ENCODE measurements around the gene ETF1. TPM values are rescaled to one million over a fixed set of nuclear protein-coding genes. Genes with fewer than 3 reads are reported as not detected.
A peak's percentile ranks its signal among the peaks of the same experiment; 100 is the strongest.

The ETF1 gene
- polyA plus RNA-seq, 3 donors = 34.8 to 71.4 (median 61.6) TPM

DNA sequence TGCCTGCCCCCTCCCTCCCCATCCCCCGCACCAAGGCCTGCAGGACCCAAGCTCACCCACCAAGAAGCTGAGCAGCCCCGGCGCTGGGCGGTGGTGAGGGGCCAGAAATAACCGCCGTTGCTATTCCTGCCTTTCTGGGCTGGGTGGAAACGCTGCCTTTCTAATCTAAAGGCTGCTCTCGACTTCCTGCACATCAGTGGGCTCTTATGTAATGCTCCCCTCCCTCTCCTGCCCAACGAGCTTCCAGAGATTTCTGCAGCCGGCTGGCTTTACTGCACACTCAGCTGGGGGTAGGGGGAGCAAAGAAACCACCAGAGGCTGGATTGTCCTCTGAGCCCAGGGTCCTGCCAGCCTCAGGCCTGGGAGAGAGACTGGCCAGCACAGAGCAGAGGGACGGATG is 84.7 kb downstream of the ETF1 start:
- Mint-ChIP-seq H3K9me3 (peaks cover 0 to 1% (median 0%) of the 10 kb centered on the region in 7 donors), H3K4me1 (peaks cover 26% of the 10 kb centered on the region), H3K27ac (peak overlapping the region in 2 of 7 donors; percentile 46 to 84), H3K36me3 (peaks cover 0 to 7% of the 10 kb centered on the region in 2 donors), H3K27me3 (ENCODE audit: low read depth in 3 of 3) (peaks cover 0 to 9% (median 3%) of the 10 kb centered on the region in 3 donors), H3K4me3 (no peak overlapping the region)
- Histone ChIP-seq H3K4me2 (replicated peaks; ENCODE audit: extremely low read depth, low read length, poor library complexity, severe bottlenecking) (no peak overlapping the region), H3K9me3 (replicated peaks in 1 of 2; ENCODE audit: control insufficient read depth in 1 of 2, insufficient read depth in 1 of 2, low read length in 2 of 2) (no peaks in the 10 kb centered on the region), H3K4me1 (ENCODE audit: control insufficient read depth in 1 of 2, insufficient read depth in 2 of 2, low read length in 2 of 2) (peaks cover 20 to 23% of the 10 kb centered on the region in 2 donors), H4K20me1 (ENCODE audit: insufficient read depth, low read length) (no peaks in the 10 kb centered on the region), H3K4me3 (replicated peaks in 1 of 3; ENCODE audit: low read depth in 2 of 3, low read length in 3 of 3) (no peak overlapping the region), H3K36me3 (replicated peaks in 1 of 2; ENCODE audit: control insufficient read depth in 1 of 2, insufficient read depth in 2 of 2, low read length in 2 of 2) (no peaks in the 10 kb centered on the region), H3K27me3 (ENCODE audit: control insufficient read depth in 2 of 2, insufficient read depth in 2 of 2, low read length in 2 of 2) (no peaks in the 10 kb centered on the region), H3K79me2 (ENCODE audit: insufficient read depth, low read length) (no peaks in the 10 kb centered on the region), H3K27ac (ENCODE audit: low read depth in 1 of 2, low read length in 2 of 2) (no peak overlapping the region), H3K9ac (ENCODE audit: insufficient read depth, low read length, poor library complexity, severe bottlenecking) (no peak overlapping the region), H2AFZ (ENCODE audit: insufficient read depth, low read depth, low read length, poor library complexity, severe bottlenecking) (peak overlapping the region; percentile 32)
- DNase-seq = no peak
- TF ChIP-seq, protein P1, sequence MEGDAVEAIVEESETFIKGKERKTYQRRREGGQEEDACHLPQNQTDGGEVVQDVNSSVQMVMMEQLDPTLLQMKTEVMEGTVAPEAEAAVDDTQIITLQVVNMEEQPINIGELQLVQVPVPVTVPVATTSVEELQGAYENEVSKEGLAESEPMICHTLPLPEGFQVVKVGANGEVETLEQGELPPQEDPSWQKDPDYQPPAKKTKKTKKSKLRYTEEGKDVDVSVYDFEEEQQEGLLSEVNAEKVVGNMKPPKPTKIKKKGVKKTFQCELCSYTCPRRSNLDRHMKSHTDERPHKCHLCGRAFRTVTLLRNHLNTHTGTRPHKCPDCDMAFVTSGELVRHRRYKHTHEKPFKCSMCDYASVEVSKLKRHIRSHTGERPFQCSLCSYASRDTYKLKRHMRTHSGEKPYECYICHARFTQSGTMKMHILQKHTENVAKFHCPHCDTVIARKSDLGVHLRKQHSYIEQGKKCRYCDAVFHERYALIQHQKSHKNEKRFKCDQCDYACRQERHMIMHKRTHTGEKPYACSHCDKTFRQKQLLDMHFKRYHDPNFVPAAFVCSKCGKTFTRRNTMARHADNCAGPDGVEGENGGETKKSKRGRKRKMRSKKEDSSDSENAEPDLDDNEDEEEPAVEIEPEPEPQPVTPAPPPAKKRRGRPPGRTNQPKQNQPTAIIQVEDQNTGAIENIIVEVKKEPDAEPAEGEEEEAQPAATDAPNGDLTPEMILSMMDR (IDR thresholded peaks at IDR 0.05) = no peak
- 30% methylated on average over 4 of the region's 11 CpGs for WGBS (ENCODE audit: insufficient coverage)
- intact Hi-C loops (cut with micrococcal nuclease) = no loop called here

DNA sequence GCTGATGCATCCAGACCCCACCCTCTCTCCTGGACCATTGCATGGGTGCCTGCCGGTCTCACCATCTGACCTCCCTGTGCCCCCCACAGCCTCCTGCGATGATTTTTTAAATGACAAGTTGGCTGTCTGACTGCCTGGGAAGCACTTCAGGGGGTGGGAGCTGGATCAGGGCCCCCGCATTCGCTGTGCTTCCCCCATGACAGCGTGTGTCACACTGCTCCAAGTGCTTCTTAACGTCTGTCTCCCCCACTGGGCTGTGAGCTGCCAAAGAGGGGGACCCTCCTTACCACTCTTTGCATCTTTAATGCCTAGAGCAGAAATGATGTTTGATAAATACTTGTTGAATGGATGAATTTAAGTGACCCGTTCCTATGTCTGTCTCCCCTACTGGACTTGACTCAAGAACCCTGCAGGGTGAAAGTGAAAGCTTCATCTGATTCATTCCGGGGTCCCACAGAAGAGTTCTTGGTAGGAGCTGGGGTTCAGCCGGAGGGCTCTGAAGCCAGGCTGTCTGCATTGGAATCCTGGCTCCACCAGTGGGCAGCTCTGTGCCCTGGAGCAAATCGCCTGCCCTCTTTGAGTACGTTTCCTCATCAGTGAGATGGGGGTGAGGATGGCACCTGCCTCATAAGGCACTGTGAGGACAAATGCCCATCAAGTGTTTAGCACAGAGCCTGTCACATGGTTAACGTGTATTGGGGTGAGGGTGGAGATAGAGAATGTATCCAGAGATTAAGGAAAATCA is 85.3 kb downstream of the ETF1 start:
- no peak for DNase-seq
- Mint-ChIP-seq H3K36me3 (peaks cover 0 to 7% of the 10 kb centered on the region in 2 donors), H3K4me3 (no peak overlapping the region), H3K9me3 (peaks cover 0 to 1% (median 0%) of the 10 kb centered on the region in 7 donors), H3K27me3 (ENCODE audit: low read depth in 3 of 3) (peaks cover 0 to 9% (median 3%) of the 10 kb centered on the region in 3 donors), H3K27ac (peak overlapping the region in 1 of 7 donors; percentile 20), H3K4me1 (peaks cover 23% of the 10 kb centered on the region)
- Histone ChIP-seq H3K27ac (ENCODE audit: low read depth in 1 of 2, low read length in 2 of 2) (no peak overlapping the region), H3K9me3 (replicated peaks in 1 of 2; ENCODE audit: control insufficient read depth in 1 of 2, insufficient read depth in 1 of 2, low read length in 2 of 2) (no peaks in the 10 kb centered on the region), H3K79me2 (ENCODE audit: insufficient read depth, low read length) (no peaks in the 10 kb centered on the region), H3K4me2 (replicated peaks; ENCODE audit: extremely low read depth, low read length, poor library complexity, severe bottlenecking) (no peak overlapping the region), H3K4me3 (replicated peaks in 1 of 3; ENCODE audit: low read depth in 2 of 3, low read length in 3 of 3) (no peak overlapping the region), H3K36me3 (replicated peaks in 1 of 2; ENCODE audit: control insufficient read depth in 1 of 2, insufficient read depth in 2 of 2, low read length in 2 of 2) (no peaks in the 10 kb centered on the region), H3K4me1 (ENCODE audit: control insufficient read depth in 1 of 2, insufficient read depth in 2 of 2, low read length in 2 of 2) (peaks cover 18 to 20% of the 10 kb centered on the region in 2 donors), H2AFZ (ENCODE audit: insufficient read depth, low read depth, low read length, poor library complexity, severe bottlenecking) (peak overlapping the region; percentile 32), H3K9ac (ENCODE audit: insufficient read depth, low read length, poor library complexity, severe bottlenecking) (no peak overlapping the region), H4K20me1 (ENCODE audit: insufficient read depth, low read length) (no peaks in the 10 kb centered on the region), H3K27me3 (ENCODE audit: control insufficient read depth in 2 of 2, insufficient read depth in 2 of 2, low read length in 2 of 2) (no peaks in the 10 kb centered on the region)
- intact Hi-C loops (cut with micrococcal nuclease) = no loop called here
- WGBS (ENCODE audit: insufficient coverage) = 68% methylated on average over 10 of the region's 12 CpGs
- TF ChIP-seq, protein P1 (IDR thresholded peaks at IDR 0.05) = no peak

Small RNAs within 50 kb of the gene (small RNA-seq; reads per million reads assigned to genes)
- 2.4 reads per million, percentile 7 among the genes with 10 or more reads in this experiment for gene RF00154 (ENCODE audit: insufficient read length, low read depth)
- 967 reads per million, percentile 99 among the genes with 10 or more reads in this experiment for gene SNORD63 (ENCODE audit: insufficient read length, low read depth)

Other genes starting within 250 kb of the ETF1 start
- not detected for gene CDC25C, start 211.4 kb downstream of the ETF1 start, polyA plus RNA-seq
- 10 to 100 TPM; 24.9 to 92.2 (median 28.7) TPM for gene FAM53C, start 205.0 kb downstream of the ETF1 start, polyA plus RNA-seq
- gene KDM3B, start 190.6 kb downstream of the ETF1 start, polyA plus RNA-seq = 10 to 100 TPM; 11.7 to 52.1 (median 17.4) TPM
- gene REEP2, start 104.2 kb downstream of the ETF1 start, polyA plus RNA-seq = not detected
- gene EGR1, start 77.8 kb downstream of the ETF1 start, polyA plus RNA-seq = 100 to 1,000 TPM in 1 of 3 donors, 10 to 100 TPM in 1, 1 to 10 TPM in 1; 8.4 to 105 (median 16.9) TPM
- gene HSPA9, start 32.2 kb upstream of the ETF1 start, polyA plus RNA-seq = 10 to 100 TPM; 67.8 to 82.4 (median 81.8) TPM
- 10 to 100 TPM; 56.6 to 84.5 (median 66.2) TPM for gene CTNNA1, start 210.2 kb upstream of the ETF1 start, polyA plus RNA-seq